ENCODE data around the gene SLC22A12. TPM values are rescaled to one million over a fixed set of nuclear protein-coding genes. Genes with fewer than 3 reads are reported as not detected.

SLC22A12 gene
- polyA plus RNA-seq, 1 donor from 2014 or later, result not detected

- H3K4me3 ChIP-seq (ENCODE audit: low read length), result no peak overlapping the region
- H3F3A ChIP-seq (ENCODE audit: insufficient read depth, low read length, poor library complexity, severe bottlenecking), result no peaks in the 10 kb centered on the region
- no peaks in the 10 kb centered on the region for H3K36me3 ChIP-seq (ENCODE audit: insufficient read depth, low read length)
- H3K27me3 ChIP-seq (ENCODE audit: insufficient read depth, low read depth, low read length), result no peaks in the 10 kb centered on the region
- H2AFZ ChIP-seq (ENCODE audit: low read depth, low read length), result no peak overlapping the region
- H3K9me2 ChIP-seq (ENCODE audit: insufficient read depth, low read length), result no peaks in the 10 kb centered on the region
- H3K79me2 ChIP-seq (replicated peaks; ENCODE audit: insufficient read depth, low read length), result no peaks in the 10 kb centered on the region
- TF ChIP-seq POLR2AphosphoS5 (IDR thresholded peaks at IDR 0.05), result peak; percentile 24
- TF ChIP-seq, protein P1, sequence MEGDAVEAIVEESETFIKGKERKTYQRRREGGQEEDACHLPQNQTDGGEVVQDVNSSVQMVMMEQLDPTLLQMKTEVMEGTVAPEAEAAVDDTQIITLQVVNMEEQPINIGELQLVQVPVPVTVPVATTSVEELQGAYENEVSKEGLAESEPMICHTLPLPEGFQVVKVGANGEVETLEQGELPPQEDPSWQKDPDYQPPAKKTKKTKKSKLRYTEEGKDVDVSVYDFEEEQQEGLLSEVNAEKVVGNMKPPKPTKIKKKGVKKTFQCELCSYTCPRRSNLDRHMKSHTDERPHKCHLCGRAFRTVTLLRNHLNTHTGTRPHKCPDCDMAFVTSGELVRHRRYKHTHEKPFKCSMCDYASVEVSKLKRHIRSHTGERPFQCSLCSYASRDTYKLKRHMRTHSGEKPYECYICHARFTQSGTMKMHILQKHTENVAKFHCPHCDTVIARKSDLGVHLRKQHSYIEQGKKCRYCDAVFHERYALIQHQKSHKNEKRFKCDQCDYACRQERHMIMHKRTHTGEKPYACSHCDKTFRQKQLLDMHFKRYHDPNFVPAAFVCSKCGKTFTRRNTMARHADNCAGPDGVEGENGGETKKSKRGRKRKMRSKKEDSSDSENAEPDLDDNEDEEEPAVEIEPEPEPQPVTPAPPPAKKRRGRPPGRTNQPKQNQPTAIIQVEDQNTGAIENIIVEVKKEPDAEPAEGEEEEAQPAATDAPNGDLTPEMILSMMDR (IDR thresholded peaks at IDR 0.05; ENCODE audit: poor library complexity, severe bottlenecking), result no peak
- no peak for TF ChIP-seq RAD21 (conservative IDR thresholded peaks at IDR 0.05)
- no peak for TF ChIP-seq SMC3 (conservative IDR thresholded peaks at IDR 0.05; ENCODE audit: poor library complexity)
- no peak overlapping the region for H3K4me2 ChIP-seq (ENCODE audit: low read length)
- H3K9ac ChIP-seq (ENCODE audit: low read length), result no peak overlapping the region
- no peaks in the 10 kb centered on the region for H3K9me3 ChIP-seq (ENCODE audit: low read length)
- H4K20me1 ChIP-seq (ENCODE audit: insufficient read depth), result no peaks in the 10 kb centered on the region
- H3K27ac ChIP-seq (ENCODE audit: low read length), result no peak overlapping the region
Observed at GRCh38 chr11:64597671-64598101, 6.7 kb downstream of the SLC22A12 start.

- Histone ChIP-seq H3K9me3 (ENCODE audit: low read length) (no peaks in the 10 kb centered on the region), H4K20me1 (ENCODE audit: insufficient read depth) (no peaks in the 10 kb centered on the region), H3K9ac (ENCODE audit: low read length) (no peak overlapping the region), H3K27ac (ENCODE audit: low read length) (no peak overlapping the region), H2AFZ (ENCODE audit: low read depth, low read length) (no peak overlapping the region), H3K9me2 (ENCODE audit: insufficient read depth, low read length) (no peaks in the 10 kb centered on the region), H3K79me2 (replicated peaks; ENCODE audit: insufficient read depth, low read length) (no peaks in the 10 kb centered on the region), H3F3A (ENCODE audit: insufficient read depth, low read length, poor library complexity, severe bottlenecking) (no peaks in the 10 kb centered on the region), H3K36me3 (ENCODE audit: insufficient read depth, low read length) (no peaks in the 10 kb centered on the region), H3K4me3 (ENCODE audit: low read length) (no peak overlapping the region), H3K27me3 (ENCODE audit: insufficient read depth, low read depth, low read length) (no peaks in the 10 kb centered on the region), H3K4me2 (ENCODE audit: low read length) (no peak overlapping the region)
- TF ChIP-seq EP300 (conservative IDR thresholded peaks at IDR 0.05; ENCODE audit: poor library complexity, severe bottlenecking) (no peak), SMC3 (conservative IDR thresholded peaks at IDR 0.05; ENCODE audit: poor library complexity) (no peak), POLR2AphosphoS5 (IDR thresholded peaks at IDR 0.05) (peak; percentile 14), EZH2 (IDR thresholded peaks at IDR 0.05; ENCODE audit: borderline replicate concordance, insufficient read depth, low read length, poor library complexity, severe bottlenecking) (no peak), RAD21 (conservative IDR thresholded peaks at IDR 0.05) (no peak), MXI1 (conservative IDR thresholded peaks at IDR 0.05; ENCODE audit: poor library complexity, severe bottlenecking) (no peak), TAF1 (IDR thresholded peaks at IDR 0.05; ENCODE audit: low read depth) (no peak)
- TF ChIP-seq, protein P2, sequence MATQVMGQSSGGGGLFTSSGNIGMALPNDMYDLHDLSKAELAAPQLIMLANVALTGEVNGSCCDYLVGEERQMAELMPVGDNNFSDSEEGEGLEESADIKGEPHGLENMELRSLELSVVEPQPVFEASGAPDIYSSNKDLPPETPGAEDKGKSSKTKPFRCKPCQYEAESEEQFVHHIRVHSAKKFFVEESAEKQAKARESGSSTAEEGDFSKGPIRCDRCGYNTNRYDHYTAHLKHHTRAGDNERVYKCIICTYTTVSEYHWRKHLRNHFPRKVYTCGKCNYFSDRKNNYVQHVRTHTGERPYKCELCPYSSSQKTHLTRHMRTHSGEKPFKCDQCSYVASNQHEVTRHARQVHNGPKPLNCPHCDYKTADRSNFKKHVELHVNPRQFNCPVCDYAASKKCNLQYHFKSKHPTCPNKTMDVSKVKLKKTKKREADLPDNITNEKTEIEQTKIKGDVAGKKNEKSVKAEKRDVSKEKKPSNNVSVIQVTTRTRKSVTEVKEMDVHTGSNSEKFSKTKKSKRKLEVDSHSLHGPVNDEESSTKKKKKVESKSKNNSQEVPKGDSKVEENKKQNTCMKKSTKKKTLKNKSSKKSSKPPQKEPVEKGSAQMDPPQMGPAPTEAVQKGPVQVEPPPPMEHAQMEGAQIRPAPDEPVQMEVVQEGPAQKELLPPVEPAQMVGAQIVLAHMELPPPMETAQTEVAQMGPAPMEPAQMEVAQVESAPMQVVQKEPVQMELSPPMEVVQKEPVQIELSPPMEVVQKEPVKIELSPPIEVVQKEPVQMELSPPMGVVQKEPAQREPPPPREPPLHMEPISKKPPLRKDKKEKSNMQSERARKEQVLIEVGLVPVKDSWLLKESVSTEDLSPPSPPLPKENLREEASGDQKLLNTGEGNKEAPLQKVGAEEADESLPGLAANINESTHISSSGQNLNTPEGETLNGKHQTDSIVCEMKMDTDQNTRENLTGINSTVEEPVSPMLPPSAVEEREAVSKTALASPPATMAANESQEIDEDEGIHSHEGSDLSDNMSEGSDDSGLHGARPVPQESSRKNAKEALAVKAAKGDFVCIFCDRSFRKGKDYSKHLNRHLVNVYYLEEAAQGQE (IDR thresholded peaks at IDR 0.05; ENCODE audit: borderline replicate concordance), result no peak
- TF ChIP-seq, protein P1 (IDR thresholded peaks at IDR 0.05; ENCODE audit: poor library complexity, severe bottlenecking), result no peak
Observed at GRCh38 chr11:64598106-64598796, 7.2 kb downstream of the SLC22A12 start.
